LHCN-M2 (cell line): ENCODE data around the gene OR13J1. TPM values are rescaled to one million over a fixed set of nuclear protein-coding genes. Genes with fewer than 3 reads are reported as not detected.
A peak's percentile ranks its signal among the peaks of the same experiment; 100 is the strongest.
"Not testable (repeated sequence)": the region's sequence is repeated elsewhere in the genome, so short reads cannot be mapped to it uniquely, and the experiment has no call there.

ENCODE experiments used
- DNase-seq: peaks from one replicate; pipeline ENCODE4 v3.0.0-alpha.2; 2012; ENCODE audit warnings: low read depth
- total RNA-seq: library from RNA; depleted of rRNA; stranded (reverse); fragments of >200 nt; gene quantifications from 2 replicates; pipeline ENCODE4 v1.2.3, GENCODE V29; 2014

Gene OR13J1
- total RNA-seq, 1 experiment from 2014 or later, result not detected

- DNase-seq, result peak; percentile 82
These were observed 35.0 kb upstream of the OR13J1 start for GRCh38 chr9:35905051-35905781.

DNA sequence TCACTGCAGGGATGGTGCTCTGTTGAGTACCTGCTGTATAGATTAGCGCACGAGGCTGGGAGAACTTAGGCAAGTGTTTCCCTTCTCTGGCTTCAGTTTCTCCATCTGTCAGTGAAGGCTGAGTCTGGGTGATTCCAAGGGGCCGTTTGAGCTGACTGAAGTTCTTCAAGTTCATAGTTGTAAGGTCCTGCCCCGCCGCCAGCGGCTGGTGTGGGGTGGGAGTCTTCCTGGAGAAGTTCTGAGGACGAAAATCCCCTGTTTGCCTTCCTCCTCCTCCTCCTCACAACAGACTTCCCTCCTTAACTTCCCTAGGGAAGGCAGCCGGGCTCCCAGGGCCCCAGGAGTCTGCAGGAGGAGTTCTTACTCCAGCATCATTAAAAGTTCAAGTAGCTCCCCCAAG lies 34.1 kb upstream of the OR13J1 start:
- no peak for DNase-seq

- peak; percentile 52 for DNase-seq
These were observed 32.8 kb upstream of the OR13J1 start for GRCh38 chr9:35903049-35903448.

DNA sequence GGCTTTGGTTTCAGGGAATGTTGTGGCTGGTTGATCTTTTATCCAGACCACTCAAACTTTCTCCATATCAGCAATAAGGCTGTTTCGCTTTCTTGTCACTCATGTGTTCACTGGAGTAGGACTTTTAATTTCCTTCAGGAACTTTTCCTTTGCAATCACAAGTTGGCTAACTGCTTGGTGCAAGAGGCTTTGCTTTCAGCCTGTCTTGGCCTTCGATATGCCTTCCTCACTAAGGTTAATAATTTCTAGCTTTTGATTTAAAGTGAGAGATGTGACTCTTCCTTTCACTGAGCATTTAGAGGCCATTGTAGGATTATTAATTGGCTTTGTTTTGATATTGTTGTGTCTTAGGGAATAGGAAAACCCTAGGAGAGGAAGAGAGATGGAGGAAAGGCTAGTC lies 28.8 kb upstream of the OR13J1 start:
- no peak for DNase-seq

DNA sequence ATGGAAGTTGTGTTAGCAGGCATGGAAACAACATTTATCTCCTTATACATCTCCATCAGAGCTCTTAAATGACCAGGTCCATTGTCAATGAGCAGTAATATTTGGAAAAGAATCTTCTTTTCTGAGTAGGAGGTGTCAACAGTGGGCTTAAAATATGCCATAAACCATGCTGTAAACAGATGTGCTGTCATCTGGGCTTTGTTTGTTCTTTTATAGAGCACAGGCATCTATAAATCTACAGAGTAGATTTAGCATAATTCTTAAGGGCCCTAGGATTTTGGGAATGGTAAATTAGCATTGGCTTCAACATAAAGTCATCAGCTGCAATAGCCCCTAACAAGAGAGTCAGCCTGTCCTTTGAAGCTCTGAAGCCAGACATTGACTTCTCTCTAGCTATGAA lies 28.1 kb upstream of the OR13J1 start:
- no peak for DNase-seq

DNA sequence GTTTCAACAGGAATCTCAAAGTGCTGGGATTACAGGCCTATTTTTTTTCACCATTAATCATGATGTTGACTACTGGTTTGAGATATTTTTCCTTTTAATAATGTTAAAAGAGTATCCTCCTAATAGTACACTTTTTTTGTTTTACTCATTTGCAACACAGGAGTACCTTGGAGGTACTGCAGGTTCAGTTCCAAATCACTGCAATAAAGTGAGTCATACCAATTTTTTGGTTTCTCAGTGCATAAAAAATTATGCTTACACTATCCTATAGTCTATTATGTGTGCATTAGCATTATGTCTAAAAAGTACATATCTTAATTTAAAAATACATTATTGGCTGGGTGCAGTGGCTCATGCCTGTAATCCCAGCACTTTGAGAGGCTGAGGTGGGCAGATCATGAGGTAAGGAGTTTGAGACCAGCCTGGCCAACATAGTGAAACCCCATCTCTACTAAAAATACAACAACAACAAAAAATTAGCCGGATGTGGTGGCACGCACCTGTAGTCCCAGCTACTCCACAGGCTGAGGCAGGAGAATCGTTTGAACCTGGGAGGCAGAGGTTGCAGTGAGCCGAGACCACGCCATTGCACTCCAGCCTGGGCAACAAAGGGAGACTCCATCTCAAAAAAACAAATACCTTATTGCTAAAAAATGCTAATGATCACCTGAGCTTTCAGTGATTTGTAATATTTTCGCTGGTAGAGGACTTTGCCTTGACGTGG lies 27.3 kb upstream of the OR13J1 start:
- not testable (repeated sequence) for DNase-seq

DNA sequence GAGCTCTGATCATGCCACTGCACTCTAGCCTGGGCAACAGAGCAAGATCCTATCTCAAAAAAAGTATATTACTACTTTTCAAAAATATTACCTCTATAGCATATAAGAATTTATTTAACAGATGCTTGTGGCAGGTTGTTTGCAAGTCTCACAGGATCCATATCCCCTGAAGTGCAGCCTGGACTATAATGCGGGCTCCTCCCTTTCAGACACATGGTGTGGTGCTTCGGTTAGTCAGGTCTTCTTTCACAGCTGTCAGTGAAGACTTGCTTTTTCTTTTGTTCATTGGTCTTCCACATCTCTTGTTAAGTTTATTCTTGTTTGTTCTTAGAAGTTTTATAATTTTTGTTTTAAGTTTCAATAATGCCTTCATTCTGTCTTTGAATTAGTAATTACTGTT lies 26.4 kb upstream of the OR13J1 start:
- no peak for DNase-seq

- DNase-seq, result no peak
These were observed 21.9 kb upstream of the OR13J1 start for GRCh38 chr9:35892051-35892450.

GRCh38 chr9:35891646-35892045 lies 21.4 kb upstream of the OR13J1 start:
- DNase-seq, result peak; percentile 29

- DNase-seq, result not testable (repeated sequence)
These were observed 14.7 kb upstream of the OR13J1 start for GRCh38 chr9:35884908-35885307.

DNA sequence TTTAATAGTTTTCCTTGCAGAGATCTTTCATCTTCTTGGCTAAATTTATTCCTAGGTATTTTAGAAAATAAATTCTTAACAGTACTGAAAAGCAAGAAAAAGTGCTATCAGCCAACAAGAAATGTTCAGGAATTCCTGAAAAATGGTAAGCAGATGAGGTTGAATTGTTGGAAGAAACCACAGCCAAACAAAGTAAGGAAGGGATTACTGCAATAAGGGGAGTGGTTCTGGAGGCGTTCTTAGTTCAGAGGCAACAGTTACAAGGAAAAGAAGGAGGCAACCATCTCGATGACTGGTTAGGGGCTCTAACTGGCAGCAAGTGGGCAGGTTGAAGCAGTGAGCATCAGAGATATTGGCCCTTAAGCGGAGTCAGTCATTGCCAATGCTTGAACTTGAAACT lies 12.8 kb upstream of the OR13J1 start:
- peak; percentile 23 for DNase-seq

DNA sequence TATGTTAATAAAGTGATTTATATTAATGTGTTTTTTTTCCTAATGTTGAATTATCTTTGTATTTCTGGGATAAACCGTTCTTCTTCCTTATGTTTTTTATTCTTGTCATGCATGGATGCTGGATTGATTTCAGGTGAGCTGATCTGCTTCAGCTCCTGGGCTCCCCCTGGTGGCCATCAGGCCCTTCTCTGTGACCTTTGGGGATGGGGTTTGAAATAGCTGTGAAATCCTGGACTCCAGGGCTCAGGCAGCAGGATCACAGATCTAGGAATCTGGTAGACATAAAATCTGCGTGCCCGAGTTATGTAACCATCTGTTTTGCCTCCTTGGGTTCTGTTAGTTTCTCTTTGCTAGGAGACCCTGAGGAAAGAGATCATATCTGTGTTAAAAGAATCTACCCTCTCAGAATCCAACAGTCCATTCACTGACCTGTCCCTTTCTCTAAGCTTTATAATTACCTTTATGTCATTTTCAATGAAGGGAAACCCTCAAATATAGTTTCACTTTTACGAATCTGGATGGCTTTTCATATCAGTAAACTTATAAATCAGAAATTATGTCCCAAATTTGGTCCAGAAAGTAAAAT lies 12.2 kb upstream of the OR13J1 start:
- peak; percentile 62 for DNase-seq

- DNase-seq, result no peak
These were observed 2.3 kb upstream of the OR13J1 start for GRCh38 chr9:35872505-35872904.

- DNase-seq, result no peak
These were observed 1.3 kb upstream of the OR13J1 start for GRCh38 chr9:35871545-35871944.

DNA sequence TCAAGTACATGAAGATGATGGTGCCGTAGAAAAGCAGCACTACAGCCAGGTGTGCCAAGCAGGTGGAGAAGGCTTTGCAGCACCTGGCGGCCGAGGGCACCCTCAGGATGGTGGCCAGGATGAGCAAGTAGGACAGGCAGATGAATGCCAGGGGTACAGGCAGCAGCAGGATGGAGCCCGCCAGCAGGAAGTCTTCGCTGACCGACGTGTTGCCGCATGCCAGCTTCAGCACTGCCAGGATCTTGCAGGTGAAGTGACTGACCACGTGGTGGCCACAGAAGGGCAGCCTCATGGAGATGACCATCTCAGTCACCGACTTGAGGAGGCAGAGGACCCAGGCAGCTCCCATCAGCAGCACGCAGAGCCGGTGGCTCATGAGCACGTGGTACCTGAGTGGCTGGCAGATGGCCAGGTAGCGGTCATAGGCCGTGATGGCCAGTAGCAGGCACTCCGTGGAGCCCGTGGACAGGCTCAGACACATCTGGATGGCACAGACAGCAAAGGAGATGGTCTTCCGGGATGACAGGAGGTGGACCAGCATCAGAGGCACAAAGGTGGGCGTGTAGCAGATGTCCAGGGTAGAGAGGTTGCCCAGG lies 482 bp downstream of the OR13J1 start:
- DNase-seq, result no peak

GRCh38 chr9:35868933-35869332 lies 1.3 kb downstream of the OR13J1 start:
- DNase-seq, result no peak

DNA sequence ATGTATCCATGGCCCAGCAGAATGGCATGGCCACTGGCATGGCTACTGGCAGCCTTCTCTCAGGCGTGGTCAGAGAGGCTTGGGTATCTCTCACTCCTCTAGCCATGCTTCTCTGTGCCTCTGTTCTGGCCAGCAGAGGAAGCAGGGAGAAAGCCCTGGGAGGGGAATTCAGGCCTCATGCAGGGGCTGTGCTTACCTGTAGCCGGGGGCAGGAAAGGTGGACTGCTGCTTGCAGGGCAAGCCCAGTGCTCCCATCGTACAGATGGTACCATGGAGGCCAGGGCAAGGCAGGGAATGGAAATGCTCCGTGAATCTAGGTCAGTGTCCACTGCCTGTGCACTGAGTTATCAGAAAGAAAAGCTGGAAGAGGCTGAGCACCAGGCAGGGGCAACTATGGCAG lies 2.7 kb downstream of the OR13J1 start:
- no peak for DNase-seq

DNA sequence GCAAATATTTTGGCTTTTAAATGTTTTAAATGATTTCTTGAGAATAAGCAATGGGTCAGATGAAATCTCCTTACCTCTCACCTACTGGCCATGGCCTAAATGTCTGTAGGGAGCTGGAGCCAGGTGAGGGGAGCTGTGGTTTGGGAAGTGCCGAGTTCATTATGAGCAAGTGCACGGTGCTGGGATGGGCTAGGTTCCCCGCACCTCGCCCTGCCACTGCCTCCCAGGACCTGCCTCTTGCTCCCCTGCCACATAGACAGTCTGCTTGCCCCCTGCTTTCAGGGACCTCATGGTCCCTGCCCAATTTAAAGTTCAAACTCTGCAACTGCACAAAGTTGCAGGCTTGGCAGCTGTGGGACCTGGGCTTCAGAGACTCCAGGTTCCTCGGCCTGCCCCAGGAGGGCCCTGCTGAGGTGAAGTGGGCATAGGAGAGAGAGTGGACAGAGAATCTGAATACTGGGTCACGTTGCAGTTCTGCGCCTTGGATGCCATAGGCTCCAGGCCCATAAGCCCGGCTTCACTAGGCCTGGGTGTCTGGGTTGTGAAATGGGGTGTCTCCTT lies 5.4 kb downstream of the OR13J1 start:
- no peak for DNase-seq

DNA sequence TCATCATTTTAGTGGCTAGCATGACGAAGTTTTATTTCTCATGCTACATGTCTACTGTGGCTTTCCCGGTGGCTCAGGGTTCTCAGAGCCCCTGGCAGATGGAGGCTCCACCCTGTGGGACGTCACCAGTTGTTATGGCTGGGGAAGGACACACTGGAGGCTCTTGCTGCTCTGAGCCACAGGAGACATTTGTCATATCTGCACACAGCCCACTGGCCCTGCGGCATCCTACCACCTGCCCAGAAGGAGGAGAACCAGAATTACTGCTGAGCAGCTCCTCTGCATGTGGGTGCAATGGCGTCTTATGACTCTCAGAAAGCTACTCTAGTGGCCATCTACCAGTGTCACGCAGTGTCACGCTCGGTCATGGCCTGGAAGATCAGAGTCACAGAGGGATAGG lies 6.6 kb downstream of the OR13J1 start:
- no peak for DNase-seq

GRCh38 chr9:35862328-35862727 lies 7.9 kb downstream of the OR13J1 start:
- no peak for DNase-seq

DNA sequence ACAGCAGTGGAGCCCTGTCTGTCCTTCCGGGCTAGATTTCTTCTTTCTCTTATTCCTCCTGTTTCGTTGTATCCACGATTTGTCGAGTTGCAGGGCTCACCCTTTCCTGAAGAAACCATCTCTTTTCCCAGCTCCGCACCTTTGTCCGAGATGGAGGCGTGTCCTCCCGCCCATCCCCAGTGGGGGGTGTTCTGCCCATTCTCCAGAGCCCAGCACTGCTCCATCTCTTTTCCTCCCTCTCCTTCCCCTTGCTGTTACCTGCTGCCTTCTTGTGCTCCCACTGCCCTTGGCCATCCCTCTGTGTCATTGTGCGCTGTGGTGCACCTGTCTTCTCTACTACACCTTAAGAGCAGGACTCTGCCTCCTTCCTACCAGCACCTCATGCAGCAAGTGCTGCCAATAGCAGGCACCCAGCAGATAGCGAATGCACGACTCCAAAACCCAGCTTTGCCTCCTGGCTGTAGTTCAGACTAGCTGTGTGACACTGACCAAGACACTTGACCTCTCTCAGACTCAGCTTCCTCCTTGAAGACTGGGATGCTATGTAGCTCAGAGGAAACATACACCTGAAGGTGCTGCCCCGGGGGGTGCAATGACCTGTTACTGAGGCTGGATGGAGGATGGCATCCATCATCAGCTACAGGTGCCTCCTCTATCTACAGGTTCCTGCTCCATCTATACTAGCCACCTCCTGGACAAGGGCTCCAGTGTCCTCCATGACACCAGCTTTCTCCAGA lies 8.9 kb downstream of the OR13J1 start:
- no peak for DNase-seq

DNA sequence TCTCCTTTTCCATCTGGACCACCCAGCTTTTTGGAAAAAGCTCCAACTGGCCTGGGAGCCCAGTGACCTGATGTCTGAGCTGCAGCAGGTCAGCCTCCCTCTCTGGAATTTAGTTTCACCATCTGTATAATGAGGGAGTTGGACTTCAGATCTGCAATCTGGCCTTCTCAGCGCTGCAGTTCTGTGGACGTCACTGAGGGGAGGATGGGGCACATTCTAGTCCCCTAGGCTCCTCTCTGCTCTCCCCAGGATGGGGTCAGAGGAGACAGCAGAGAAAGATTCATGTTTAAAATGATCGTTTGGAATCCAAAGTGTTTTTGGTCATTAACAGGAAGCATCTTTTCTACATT lies 10.2 kb downstream of the OR13J1 start:
- no peak for DNase-seq
